ENCODE results near the gene ATG9A. TPM values are rescaled to one million over a fixed set of nuclear protein-coding genes. Genes with fewer than 3 reads are reported as not detected.
"Not testable (repeated sequence)": the region's sequence is repeated elsewhere in the genome, so short reads cannot be mapped to it uniquely, and the experiment has no call there.

The ATG9A gene
- total RNA-seq, 1 donor from 2014 or later, result 79.4 TPM

GRCh38 chr2:219213026-219213415 is 16.4 kb downstream of the ATG9A start:
- intact Hi-C loops (cut with DNase I), result no loop called here
- ATAC-seq, result no peak
- no peak for DNase-seq (ENCODE audit: missing footprints)

DNA sequence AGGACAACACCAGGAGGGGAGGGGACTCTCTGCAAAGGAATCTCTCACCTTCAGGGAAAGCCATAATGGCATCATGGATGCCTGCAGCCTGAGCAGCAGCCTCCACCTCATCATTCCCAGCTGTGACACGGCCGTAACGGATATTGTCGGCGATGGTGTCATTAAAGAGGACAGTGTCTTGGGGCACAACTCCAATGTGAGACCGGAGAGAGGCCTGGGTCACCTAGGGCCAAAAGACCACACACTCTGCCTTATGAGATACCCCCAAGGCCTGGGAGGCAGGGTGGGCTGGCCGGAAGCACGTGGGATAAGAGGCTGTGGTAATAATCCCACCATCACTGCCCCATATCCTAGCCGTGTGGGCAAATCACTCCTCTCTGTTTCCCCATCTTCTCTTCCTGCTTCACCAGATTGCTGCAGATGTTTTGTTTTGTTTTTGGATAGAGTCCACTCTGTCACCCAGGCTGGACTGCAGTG is 18.5 kb downstream of the ATG9A start:
- intact Hi-C loops (cut with DNase I), result no loop called here
- DNase-seq (ENCODE audit: missing footprints), result no peak

DNA sequence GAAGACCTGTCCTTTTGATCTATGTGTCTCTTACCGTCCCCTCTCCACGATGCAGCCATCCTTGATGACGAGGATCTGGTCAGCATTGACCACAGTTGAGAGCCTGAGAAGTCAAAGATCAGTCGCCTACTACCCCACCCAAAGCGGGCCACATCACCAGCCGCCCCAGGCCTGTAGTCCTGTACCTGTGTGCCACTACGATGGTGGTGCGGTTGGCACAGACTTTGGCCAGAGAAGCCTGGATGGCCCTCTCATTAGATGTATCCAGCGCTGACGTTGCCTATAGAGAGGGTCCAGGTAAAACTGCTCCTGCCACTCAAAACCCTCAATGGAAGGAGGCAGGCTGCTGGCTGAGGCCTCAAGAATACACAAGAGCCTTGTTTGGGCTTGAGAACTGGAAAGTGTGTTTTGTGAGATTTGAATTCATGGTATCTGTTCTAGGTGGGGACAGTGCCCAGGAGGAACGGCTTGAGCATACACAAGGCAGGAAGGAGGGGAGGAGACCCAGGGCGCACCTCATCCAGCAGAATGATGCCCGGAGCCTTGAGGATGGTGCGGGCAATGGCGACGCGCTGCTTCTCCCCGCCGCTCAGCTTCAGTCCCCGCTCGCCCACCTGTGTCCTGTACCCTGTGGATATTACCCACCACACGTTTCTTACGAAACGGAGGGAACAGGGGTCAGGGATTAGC is 19.1 kb downstream of the ATG9A start:
- DNase-seq (ENCODE audit: missing footprints) (no peak), ATAC-seq (no peak)
- intact Hi-C loops (cut with DNase I), result no loop called here

More for the DNA sequence above, 18.5 kb downstream of the ATG9A start:
- no peak for ATAC-seq

DNA sequence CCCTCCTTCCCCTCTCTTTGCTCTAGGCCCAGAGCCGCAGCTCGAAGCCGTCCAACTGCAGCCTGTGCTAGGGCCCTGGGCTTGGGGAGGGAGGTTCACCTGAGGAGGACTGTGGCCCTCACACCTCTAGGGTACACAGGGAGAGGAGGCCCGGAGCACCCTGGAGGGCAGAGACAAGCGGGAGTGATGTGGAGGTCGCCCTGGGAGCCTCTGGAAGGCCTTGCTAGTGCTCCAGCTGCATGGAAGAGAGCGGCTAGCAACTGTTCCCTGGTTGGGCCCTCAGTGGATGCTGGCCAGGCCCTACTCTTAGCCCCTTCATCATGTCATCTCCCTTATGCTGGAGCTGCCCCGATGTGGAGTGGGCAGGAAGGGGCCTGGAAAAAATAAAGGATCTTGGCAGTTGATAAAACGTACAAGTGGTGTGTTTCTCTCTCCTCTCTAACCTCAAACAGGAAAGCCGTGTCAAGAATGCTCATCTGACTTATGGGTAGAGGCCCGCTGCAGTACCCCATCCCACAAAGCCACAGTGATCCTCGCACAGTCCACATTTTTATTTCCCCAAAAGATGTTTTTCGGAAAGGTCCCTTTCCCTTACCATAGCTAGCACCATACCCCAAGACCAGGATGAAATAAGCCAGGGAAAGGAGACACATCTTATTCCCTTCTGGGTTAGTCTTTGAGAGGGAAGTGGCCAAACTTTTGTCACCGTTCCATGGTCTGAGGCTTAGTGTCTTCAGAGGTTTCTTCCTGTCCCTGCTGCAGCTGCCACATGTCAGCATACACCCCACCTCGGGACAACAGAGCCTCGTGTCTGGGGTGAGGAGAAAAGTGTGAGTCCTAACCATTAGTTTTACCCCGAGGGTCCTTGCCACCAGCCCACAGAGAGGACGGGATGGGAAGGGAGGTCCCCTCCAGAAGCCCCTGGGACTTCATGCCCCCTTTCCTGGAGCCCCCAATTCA is 19.9 kb downstream of the ATG9A start:
- ATAC-seq (no peak), DNase-seq (ENCODE audit: missing footprints) (no peak)
- intact Hi-C loops (cut with DNase I), result no loop called here

DNA sequence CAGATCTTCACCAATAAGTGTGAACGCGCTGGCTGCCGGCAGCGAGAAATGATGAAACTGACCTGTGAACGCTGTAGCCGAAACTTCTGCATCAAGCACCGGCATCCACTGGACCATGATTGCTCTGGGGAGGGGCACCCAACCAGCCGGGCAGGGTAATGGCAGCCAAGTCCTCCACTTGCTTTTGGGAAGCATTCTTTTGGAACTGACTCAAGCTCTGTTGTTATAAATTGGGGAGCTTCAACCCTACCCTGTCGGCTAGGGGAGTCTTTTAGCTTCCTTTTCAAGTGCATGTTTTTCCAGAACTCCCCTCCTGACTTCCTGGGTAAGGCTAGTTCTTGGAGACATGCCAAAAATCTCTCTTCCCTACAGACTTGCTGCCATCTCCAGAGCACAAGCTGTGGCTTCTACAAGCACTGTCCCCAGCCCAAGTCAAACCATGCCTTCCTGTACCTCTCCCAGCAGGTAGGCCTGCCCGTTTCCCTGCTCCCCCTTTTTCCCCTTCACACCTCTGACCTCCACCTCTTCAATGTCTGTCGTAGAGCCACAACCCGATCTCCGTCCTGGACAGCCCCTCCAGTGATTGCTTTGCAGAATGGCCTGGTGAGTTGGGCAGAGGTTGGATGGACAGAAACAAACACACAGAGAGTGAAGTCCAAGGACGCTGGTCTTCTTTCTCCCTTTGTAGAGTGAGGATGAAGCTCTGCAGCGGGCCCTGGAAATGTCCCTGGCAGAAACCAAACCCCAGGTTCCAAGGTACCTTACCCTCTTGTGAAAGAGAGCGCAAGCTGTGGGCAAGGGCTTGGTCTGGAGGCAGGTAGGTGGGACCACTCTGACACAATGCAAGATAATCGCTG is 21.3 kb downstream of the ATG9A start:
- ATAC-seq (no peak), DNase-seq (ENCODE audit: missing footprints) (no peak)
- intact Hi-C loops (cut with DNase I), result loop anchor here (2.0 kb wide), 2 partner anchors 21 to 31 kb away; partner anchors contain the start of genes ANKZF1, ATG9A and CNPPD1

GRCh38 chr2:219207134-219207883 is 22.1 kb downstream of the ATG9A start:
- intact Hi-C loops (cut with DNase I), result loop anchor here (2.0 kb wide), 2 partner anchors 21 to 31 kb away; partner anchors contain the start of genes ANKZF1, ATG9A and CNPPD1
- DNase-seq (ENCODE audit: missing footprints) (no peak), ATAC-seq (peak; percentile 11)

DNA sequence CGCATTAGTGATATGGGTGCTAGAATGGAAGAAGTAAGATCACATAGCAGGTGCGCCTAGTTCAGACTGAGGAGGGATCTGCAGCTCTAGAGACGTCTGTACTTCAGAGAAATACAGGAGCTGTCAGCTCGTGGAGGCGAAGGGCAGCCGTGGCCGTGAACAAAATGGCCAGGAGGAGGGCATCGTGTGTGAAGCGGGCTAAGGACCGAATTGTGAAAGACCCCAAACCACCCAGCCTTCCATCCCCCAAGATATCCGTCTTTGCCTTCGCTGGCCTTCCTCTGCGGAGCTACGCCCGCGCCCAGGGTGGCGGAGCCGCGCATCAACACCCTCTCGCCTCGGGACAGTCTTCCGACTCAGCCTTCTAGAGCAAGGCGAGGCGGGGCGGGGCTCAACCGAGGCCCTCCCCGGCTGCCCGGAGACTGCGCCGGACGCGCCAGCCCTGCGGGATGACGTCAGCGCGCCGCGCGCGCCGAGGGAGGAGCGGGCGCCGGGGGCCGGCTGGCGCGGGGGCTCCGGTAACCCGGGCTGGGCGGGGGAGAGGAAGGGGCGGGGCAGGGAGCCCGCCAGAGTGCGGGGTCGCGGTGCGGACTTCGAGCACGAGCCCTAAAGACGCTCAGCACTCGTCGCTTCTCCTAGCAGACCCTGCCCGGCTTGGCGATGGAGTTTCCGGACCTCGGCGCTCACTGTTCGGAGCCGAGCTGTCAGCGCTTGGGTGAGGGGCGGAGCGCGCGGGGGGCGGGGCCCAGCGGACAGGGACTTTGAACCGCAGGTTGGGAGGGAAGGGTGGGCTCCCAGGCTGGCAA is 22.9 kb downstream of the ATG9A start, which contains the start of gene ZFAND2B:
Gene ZFAND2B (plus strand): TSS at position 455 of the 806 bp plus-strand sequence. CDS start 206 bp downstream, at position 661.
- ATAC-seq, result peak; percentile 98
- peak; percentile 98 for DNase-seq (ENCODE audit: missing footprints)
- intact Hi-C loops (cut with DNase I), result loop anchor here (1.0 to 2.0 kb wide), 3 partner anchors 22 to 73 kb away; partner anchors contain the start of genes ANKZF1, ATG9A, CNPPD1 and DNAJB2

GRCh38 chr2:219205981-219206327 is 23.5 kb downstream of the ATG9A start:
- ATAC-seq (no peak), DNase-seq (ENCODE audit: missing footprints) (no peak)
- intact Hi-C loops (cut with DNase I), result loop anchor here (1.0 to 2.0 kb wide), 3 partner anchors 23 to 73 kb away; partner anchors contain the start of genes ANKZF1, ATG9A, CNPPD1 and DNAJB2

GRCh38 chr2:219205165-219205538 is 24.3 kb downstream of the ATG9A start:
- intact Hi-C loops (cut with DNase I), result no loop called here
- DNase-seq (ENCODE audit: missing footprints) (no peak), ATAC-seq (no peak)

DNA sequence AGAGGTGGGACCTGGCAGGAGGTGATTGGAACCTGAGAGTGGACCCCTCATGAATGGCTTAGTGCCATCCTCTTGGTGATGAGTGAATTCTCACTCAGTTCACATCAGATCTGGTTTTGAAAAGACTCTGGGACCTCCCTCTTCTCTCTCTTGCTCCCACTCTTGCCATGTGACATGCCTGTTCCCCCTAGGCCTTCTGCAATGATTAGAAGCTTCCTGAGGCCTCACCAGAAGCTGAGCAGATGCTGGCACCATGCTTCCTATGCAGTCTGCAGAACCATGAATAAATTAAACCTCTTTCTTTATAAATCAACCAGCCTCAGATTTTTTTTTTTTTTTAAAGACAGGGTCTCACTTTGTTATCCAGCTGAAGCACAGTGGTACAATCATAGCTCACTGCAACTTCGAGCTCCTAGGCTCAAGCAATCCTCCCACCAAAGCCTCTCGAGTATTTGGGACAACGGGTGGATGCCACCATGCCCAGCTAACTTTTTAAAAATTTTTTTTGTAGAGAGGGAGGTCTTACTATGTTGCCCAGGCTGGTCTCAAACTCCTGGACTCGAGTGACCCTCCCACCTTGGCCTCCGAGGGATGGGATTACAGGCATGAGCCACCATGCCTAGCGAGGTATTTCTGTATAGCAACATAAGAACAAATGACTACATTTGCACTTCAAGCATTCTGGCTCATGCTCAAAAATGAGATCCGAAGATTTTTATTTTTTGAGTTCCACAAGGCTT is 24.8 kb downstream of the ATG9A start:
- intact Hi-C loops (cut with DNase I), result no loop called here
- DNase-seq (ENCODE audit: missing footprints) (no peak), ATAC-seq (no peak)

DNA sequence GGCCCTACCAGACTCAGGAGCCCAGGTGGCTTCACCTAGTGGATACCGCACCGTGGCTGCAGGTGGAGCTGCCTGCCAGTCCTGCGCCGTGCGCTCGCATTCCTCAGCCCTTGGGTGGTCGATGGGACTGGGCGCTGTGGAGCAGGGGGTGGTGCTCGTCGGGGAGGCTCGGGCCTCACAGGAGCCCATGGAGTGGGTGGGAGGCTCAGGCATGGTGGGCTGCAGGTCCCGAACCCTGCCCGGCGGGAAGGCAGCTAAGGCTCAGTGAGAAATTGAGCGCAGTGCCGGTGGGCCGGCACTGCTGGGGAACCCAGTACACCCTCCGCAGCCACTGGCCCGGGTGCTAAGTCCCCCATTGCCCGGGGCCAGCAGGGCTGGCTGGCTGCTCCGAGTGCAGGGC is 28.1 kb downstream of the ATG9A start:
- intact Hi-C loops (cut with DNase I); ATAC-seq; DNase-seq (ENCODE audit: missing footprints): not testable (repeated sequence)

GRCh38 chr2:219200502-219201326 is 28.7 kb downstream of the ATG9A start:
- DNase-seq (ENCODE audit: missing footprints); intact Hi-C loops (cut with DNase I); ATAC-seq: not testable (repeated sequence)

DNA sequence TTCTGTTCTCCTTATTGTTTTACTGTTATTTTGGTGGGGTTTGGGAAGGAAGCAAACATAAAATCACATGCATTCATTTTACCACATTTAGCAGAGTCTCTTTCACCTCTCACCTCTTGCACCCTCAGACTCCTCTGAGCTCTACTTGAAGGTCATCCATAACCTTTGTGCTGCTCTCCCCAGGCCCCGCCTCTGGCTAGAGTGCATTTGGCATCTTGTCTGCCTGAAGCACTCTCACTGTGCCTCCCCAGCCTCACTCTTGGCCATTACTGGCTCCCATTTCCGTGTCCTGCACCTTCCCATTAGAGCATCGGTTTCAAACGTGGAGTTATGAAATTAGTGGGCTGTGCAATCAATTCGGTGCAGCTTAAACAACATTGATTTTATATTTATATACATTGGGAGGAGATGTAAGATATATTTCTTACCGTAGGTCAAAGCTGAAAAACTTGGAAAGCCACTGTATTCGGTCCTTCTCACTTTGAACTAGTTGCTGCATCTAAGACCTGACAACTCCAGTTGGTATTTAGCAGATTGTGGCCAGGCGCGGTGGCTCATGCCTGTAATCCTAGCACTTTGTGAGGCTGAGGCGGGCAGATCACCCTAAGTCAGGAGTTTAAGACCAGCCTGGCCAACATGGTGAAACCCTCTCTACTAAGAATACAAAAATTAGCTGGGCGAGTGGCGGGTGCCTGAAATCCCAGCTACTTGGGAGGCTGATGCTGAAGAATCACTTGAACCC is 29.8 kb downstream of the ATG9A start:
- DNase-seq (ENCODE audit: missing footprints) (no peak), ATAC-seq (no peak)
- intact Hi-C loops (cut with DNase I), result no loop called here

DNA sequence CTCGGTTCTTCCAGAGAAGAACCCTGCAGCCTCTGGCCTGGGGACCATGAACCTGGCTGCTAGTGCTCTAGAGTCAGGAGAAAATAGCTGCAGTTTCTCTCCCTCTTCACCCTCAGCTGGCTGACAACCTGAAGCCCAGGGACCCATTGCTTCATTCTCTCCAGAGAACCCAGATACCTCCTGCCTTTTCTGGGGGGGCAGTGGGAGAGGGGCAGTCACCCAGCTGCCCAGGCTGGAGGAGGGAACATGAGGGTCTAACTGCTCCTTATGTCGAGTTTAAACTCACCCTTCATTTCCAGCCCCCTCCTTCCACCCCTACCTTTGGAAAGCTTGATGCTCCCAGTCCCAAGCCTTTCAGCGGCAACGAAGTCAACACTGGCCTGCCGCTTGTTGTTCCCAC is 30.5 kb downstream of the ATG9A start:
- DNase-seq (ENCODE audit: missing footprints) (no peak), ATAC-seq (no peak)
- intact Hi-C loops (cut with DNase I), result no loop called here

GRCh38 chr2:219197388-219197787 is 32.0 kb downstream of the ATG9A start:
- DNase-seq (ENCODE audit: missing footprints) (no peak), ATAC-seq (no peak)
- intact Hi-C loops (cut with DNase I), result no loop called here

Measured in Right ventricle myocardium inferior (tissue), 1 donor.